T-helper 1 cell treated with Interleukin-12 subunit alpha and Interleukin-12 subunit beta and Interleukin-4 antibody, amounts not matched to agents 30 μg/mL and 1 μg/mL, for 36 hours (primary cell): Measurements from ENCODE around the gene INHBA.
A peak's percentile ranks its signal among the peaks of the same experiment; 100 is the strongest.

Experiments used
- H3K27ac Mint-ChIP-seq: one replicate; pipeline ENCODE4 v1.8.0; 2021; ENCODE audit warnings: mild to moderate bottlenecking, mixed read lengths
- H3K27me3 Mint-ChIP-seq: one replicate; pipeline ENCODE4 v1.8.0; 2021; ENCODE audit warnings: low read depth, mixed read lengths
- H3K36me3 Mint-ChIP-seq: one replicate; pipeline ENCODE4 v1.8.0; 2021; ENCODE audit warnings: low read depth, mixed read lengths
- H3K4me1 Mint-ChIP-seq: one replicate; pipeline ENCODE4 v1.8.0; 2021; ENCODE audit warnings: low read depth, mixed read lengths
- H3K4me3 Mint-ChIP-seq: one replicate; pipeline ENCODE4 v1.8.0; 2021; ENCODE audit warnings: mild to moderate bottlenecking, moderate library complexity, mixed read lengths
- H3K9me3 Mint-ChIP-seq: one replicate; pipeline ENCODE4 v1.8.0; 2021; ENCODE audit warnings: mixed read lengths

The INHBA gene

DNA sequence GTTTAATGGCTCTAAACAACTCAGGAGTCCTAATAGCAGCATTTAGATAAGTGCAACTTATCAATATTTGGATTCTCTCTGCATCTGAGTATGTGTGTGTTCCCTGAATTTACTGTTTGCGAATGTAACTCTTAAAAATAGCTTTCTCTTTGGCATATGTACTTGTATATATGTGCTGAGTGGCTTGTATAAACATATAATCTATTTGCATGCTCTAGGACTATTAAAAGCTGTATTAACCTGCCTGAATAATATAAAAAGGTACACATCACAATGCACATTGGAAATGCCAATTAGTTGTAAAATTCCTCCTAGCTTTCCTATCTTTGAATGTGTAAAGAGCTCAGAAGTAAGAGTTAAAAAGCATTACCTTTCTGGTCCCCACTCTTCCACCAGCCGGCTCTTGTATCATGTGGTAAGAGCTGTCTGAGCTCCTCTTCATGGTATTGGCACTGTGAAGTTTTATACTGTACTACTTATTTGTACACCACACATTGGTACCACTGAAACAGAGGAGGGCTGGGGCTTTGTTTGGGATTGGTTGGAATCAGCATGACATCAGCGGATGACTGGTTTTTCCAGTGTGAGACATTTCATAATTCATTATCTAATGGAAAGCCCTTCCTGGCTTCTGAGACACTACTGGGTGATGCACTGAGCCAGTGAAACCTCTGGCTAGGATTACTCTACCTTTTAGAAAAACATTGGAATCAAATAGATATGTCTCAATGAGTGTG lies at the start of gene INHBA:
Gene INHBA, minus strand, starts transcription at position 456 of the 737 bp plus-strand sequence. CDS start 2,716 bp downstream, outside the sequence.
- no peaks in the 10 kb centered on the region for H3K9me3 Mint-ChIP-seq
- peaks cover 74% of the 10 kb centered on the region for H3K27me3 Mint-ChIP-seq
- no peaks in the 10 kb centered on the region for H3K36me3 Mint-ChIP-seq
- no peak within 1 kb of the TSS for H3K4me3 Mint-ChIP-seq
- no peak within 1 kb of the TSS for H3K27ac Mint-ChIP-seq
- peaks cover 21% of the 10 kb centered on the region for H3K4me1 Mint-ChIP-seq

DNA sequence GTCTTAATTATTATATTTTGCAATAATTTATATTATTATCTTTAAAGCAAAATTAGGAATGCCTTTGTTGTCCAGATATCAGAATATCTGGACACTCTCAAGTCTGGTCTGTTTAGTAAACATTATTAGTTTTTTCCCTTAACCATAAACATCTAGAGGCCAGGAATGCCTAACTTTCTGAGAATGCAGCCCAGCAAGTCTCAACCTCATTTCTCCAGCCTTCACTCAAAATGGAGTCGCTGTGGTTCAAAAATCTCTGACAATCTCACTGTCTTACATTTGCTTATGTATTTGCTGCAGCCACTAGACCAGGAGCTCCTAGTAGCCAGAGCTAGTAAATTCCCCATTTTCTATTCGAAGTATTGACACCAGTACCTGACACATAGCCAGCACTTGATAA lies 49.7 kb upstream of the INHBA start:
- Mint-ChIP-seq H3K27me3 (no peaks in the 10 kb centered on the region), H3K27ac (no peak overlapping the region), H3K9me3 (peaks cover 26% of the 10 kb centered on the region), H3K36me3 (no peaks in the 10 kb centered on the region), H3K4me3 (no peak overlapping the region), H3K4me1 (no peaks in the 10 kb centered on the region)

DNA sequence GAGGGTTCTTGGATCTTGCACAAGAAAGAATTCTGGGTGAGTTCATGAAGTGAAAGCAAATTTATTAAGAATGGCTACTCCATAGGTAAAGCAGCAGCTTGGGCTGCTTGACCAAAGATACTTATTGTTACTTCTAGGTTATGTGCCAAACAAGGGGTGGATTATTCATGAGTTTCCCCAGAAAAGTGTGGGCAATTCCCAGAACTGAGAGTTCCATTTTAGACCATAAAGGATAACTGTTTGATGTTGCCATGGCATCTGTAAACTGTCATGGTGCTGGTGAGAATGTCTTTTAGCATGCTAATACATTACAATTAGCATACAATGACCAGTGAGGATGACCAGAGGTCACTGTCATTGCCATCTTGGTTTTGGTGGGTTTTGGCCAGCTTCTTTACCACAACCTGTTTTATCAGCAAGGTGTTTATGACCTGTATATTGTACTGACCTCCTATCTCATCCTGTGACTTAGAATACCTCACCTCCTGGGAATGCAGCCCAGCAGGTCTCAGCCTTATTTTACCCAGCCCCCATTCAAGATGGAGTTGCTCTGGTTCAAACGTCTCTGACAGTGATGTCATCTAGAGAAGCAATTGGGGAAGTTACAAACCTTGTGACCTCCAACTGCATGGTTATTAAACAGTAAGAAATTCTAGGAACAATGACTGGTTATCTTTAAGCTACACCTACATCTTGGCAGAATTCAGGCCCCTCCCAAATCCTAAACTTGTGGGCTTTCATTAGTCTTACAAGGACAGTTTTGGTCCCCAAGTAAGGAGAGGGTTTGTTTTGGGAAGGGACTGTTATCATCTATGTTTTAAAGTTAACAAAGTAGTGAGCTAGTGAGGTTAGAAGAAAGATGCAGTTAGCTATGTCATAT lies 48.0 kb upstream of the INHBA start:
- Mint-ChIP-seq H3K9me3 (peaks cover 16% of the 10 kb centered on the region), H3K27ac (no peak overlapping the region), H3K4me3 (no peak overlapping the region), H3K4me1 (no peaks in the 10 kb centered on the region), H3K27me3 (no peaks in the 10 kb centered on the region), H3K36me3 (no peaks in the 10 kb centered on the region)

DNA sequence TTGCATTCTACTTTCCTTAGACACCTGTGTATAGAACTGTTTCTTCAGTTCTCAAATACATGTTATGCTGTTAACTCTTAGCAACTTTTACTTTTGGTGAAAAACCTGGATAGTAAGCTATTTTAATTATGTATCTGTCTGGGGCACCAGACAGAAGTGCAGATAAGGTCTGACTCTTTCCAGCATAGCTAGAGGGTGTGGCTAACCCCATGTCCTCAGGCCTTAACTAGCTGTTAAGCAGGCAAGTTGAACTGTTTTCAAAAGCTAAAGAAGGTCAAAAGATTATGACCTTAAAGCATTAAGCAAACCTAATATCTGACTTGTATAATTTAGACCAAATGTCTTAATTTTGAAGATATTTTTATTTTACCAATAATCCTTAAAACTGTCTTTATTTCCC lies 45.1 kb upstream of the INHBA start:
- H3K4me1 Mint-ChIP-seq, result no peaks in the 10 kb centered on the region
- no peak overlapping the region for H3K4me3 Mint-ChIP-seq
- no peaks in the 10 kb centered on the region for H3K27me3 Mint-ChIP-seq
- H3K9me3 Mint-ChIP-seq, result peaks cover 14% of the 10 kb centered on the region
- no peaks in the 10 kb centered on the region for H3K36me3 Mint-ChIP-seq
- no peak overlapping the region for H3K27ac Mint-ChIP-seq

DNA sequence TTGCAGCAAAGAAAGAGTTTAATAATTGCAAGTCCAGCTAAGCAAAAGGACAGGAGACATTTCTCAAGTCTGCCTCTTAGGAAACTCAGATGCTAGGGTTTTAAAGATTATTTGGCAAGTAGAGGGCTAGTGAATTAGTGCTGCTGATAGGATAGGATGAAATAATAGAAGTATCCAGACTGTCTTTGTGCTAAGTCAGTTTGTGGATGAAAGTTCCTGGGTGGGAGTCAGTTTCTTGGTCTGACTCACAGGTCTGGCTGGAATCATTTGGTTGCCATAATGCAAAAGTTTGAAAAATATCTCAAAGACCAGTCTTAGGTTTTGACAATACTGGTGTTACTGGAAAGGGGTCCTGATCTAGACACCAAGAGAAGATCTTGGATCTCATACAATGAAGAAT lies 42.6 kb upstream of the INHBA start:
- no peak overlapping the region for H3K4me3 Mint-ChIP-seq
- no peaks in the 10 kb centered on the region for H3K36me3 Mint-ChIP-seq
- no peaks in the 10 kb centered on the region for H3K4me1 Mint-ChIP-seq
- no peak overlapping the region for H3K27ac Mint-ChIP-seq
- peaks cover 31% of the 10 kb centered on the region for H3K9me3 Mint-ChIP-seq
- no peaks in the 10 kb centered on the region for H3K27me3 Mint-ChIP-seq

DNA sequence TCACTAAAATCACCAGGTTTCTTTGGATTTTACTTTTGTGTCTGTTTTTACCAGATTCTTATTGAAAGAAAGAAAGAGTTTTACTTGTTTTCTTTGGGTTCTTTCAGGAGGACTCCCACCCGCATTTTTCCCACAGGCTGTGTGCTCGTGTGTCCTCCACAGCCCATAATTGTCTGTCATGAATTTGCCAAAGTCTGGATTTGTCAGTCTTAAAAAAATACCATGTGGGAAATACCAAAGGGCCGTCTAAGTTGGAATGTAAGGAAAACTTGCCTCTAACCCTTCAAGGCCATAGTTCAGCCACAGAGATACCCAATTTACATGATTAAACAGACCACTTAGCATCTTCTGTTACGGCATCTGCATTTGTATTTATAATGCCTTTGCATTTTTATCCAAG lies 41.3 kb upstream of the INHBA start:
- Mint-ChIP-seq H3K4me3 (no peak overlapping the region), H3K27ac (no peak overlapping the region), H3K4me1 (no peaks in the 10 kb centered on the region), H3K27me3 (no peaks in the 10 kb centered on the region), H3K36me3 (no peaks in the 10 kb centered on the region), H3K9me3 (peaks cover 31% of the 10 kb centered on the region)

DNA sequence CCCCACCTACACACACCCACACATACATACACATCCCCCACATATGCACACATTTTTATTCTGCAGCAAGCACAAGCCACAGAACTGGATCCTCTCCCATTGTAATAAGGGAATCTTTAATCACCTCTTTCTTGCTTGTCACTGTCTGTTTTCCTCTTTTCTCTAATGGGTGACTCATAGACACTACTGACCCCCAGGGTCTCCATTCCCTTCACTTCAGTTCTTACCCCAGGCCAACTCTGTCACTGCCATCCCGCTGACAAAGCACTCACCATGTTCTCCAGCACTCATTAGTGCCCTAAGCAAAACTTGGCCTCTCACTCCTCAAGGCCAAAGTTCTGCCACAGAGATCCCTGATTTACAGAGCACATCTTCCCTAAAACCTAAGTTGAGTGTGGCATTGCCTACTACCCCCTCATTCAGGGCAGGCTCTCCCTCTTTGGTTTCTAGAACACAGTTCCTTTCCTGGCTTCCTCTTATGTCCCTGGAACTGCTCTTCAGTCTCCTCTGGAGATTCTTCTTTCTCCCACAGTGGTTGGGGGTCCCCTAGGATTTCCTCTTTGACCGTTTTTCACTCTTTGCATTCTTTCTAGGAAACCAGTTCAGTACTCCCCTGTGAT lies 39.6 kb upstream of the INHBA start:
- H3K27ac Mint-ChIP-seq, result no peak overlapping the region
- H3K27me3 Mint-ChIP-seq, result no peaks in the 10 kb centered on the region
- peaks cover 31% of the 10 kb centered on the region for H3K9me3 Mint-ChIP-seq
- H3K4me1 Mint-ChIP-seq, result no peaks in the 10 kb centered on the region
- no peaks in the 10 kb centered on the region for H3K36me3 Mint-ChIP-seq
- H3K4me3 Mint-ChIP-seq, result no peak overlapping the region

DNA sequence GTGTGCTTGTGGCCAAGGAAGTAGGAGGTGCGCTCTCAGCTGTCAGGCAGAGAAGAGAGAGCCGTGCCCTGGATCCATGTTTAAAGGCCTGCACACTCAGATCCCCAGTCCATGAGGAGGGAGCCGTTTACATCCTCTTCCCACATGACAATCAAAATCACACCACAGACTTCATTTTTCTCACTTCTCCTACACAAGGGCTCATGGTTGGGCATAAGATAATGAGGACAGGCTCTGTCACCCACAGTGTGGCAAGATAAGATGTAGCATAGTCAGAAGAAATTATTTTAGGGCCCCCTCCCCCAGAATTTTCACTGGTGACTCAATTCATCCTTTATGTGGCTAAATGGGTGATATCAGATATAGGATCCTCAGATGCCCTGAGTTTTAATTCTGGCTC lies 35.9 kb upstream of the INHBA start:
- H3K27me3 Mint-ChIP-seq, result peaks cover 17% of the 10 kb centered on the region
- peaks cover 3% of the 10 kb centered on the region for H3K4me1 Mint-ChIP-seq
- H3K36me3 Mint-ChIP-seq, result peaks cover 2% of the 10 kb centered on the region
- peaks cover 26% of the 10 kb centered on the region for H3K9me3 Mint-ChIP-seq
- H3K4me3 Mint-ChIP-seq, result no peak overlapping the region
- no peak overlapping the region for H3K27ac Mint-ChIP-seq

DNA sequence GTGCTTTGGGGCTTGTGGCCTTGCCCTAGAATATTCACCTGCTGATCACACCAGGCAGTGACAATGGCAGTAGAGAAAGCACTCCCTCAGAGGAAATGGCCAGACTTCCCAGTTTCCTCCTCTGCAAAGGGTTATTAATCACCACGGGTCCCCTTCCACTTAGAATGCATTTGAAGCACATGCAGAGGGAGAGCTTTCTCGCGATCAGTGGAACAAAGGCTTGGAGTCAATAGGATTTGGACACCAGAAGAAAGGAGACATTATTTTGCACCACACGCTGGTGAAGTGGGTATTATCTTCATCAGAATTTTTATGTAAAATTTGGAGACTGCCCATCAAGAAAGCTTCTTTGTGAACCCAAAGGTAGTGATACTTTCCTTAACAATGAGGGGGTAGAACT lies 35.4 kb upstream of the INHBA start:
- peaks cover 21% of the 10 kb centered on the region for H3K27me3 Mint-ChIP-seq
- no peak overlapping the region for H3K4me3 Mint-ChIP-seq
- H3K36me3 Mint-ChIP-seq, result peaks cover 2% of the 10 kb centered on the region
- H3K4me1 Mint-ChIP-seq, result peaks cover 6% of the 10 kb centered on the region
- no peak overlapping the region for H3K27ac Mint-ChIP-seq
- H3K9me3 Mint-ChIP-seq, result peaks cover 21% of the 10 kb centered on the region

DNA sequence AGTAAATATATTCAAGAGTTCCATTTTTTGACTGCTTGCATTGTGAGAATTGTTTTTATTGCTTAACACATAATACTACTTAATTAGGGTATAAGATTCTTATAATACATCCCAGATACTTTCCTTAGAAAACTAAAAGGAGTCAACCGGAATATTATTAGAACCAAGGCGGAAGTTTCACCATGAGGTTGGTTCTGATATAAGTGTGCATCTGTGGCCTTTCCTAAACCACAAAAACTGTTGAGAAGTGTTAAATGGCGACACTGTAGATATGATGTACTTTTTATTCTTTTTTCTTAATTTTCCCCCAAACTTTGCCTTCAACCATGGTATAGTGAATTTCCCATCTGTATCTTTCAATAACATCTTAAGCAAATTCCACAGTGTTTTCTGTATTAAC lies 32.3 kb upstream of the INHBA start:
- Mint-ChIP-seq H3K4me1 (peaks cover 16% of the 10 kb centered on the region), H3K27ac (no peak overlapping the region), H3K27me3 (peaks cover 31% of the 10 kb centered on the region), H3K36me3 (peaks cover 2% of the 10 kb centered on the region), H3K4me3 (no peak overlapping the region), H3K9me3 (peaks cover 3% of the 10 kb centered on the region)

DNA sequence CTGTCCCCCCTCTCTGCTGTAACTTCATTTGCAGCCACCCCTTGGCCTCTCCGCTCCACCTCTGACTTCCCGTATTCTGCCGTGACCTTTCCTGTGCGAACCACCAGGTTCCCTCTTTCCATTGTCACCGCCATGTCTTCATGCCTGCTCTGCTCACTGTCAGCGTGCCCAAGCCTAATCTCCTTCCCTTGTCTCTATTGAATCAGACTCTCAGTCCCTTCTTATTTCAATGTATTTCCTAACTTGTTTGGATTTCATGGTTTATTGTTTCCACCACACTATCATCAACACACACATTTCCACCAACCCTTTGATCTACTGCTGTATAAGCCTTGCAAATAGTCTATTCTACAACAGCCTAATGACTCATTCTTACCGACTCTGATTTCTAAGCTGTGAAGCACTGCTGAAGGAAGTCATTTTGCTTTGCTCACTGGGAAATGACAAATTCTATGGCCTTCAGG lies 30.0 kb upstream of the INHBA start:
- peak overlapping the region; percentile 50 for H3K27ac Mint-ChIP-seq
- peak overlapping the region; percentile 39 for H3K4me3 Mint-ChIP-seq
- H3K27me3 Mint-ChIP-seq, result peaks cover 32% of the 10 kb centered on the region

DNA sequence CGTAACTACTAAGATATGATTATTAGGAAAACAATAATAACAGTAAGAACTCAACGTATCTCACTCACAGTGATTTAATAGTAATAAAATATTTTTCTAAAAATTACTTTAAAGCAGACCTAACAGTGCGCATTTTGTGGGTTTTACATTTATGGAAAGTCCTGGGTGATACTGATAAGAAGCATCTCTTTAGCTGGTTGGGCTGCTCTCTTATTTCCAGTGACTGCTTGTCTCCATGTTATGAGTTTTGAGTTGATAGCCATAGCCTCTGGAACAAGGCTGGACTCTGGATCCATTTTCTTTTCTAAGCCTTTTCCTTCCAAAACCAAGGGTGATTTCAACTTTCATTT lies 29.5 kb upstream of the INHBA start:
- Mint-ChIP-seq H3K27ac (no peak overlapping the region), H3K4me1 (peaks cover 16% of the 10 kb centered on the region), H3K27me3 (peaks cover 32% of the 10 kb centered on the region), H3K9me3 (peaks cover 6% of the 10 kb centered on the region), H3K36me3 (peaks cover 2% of the 10 kb centered on the region), H3K4me3 (no peak overlapping the region)

More for the DNA sequence above, 30.0 kb upstream of the INHBA start:
- Mint-ChIP-seq H3K4me1 (peaks cover 16% of the 10 kb centered on the region), H3K9me3 (peaks cover 6% of the 10 kb centered on the region), H3K36me3 (peaks cover 2% of the 10 kb centered on the region)

DNA sequence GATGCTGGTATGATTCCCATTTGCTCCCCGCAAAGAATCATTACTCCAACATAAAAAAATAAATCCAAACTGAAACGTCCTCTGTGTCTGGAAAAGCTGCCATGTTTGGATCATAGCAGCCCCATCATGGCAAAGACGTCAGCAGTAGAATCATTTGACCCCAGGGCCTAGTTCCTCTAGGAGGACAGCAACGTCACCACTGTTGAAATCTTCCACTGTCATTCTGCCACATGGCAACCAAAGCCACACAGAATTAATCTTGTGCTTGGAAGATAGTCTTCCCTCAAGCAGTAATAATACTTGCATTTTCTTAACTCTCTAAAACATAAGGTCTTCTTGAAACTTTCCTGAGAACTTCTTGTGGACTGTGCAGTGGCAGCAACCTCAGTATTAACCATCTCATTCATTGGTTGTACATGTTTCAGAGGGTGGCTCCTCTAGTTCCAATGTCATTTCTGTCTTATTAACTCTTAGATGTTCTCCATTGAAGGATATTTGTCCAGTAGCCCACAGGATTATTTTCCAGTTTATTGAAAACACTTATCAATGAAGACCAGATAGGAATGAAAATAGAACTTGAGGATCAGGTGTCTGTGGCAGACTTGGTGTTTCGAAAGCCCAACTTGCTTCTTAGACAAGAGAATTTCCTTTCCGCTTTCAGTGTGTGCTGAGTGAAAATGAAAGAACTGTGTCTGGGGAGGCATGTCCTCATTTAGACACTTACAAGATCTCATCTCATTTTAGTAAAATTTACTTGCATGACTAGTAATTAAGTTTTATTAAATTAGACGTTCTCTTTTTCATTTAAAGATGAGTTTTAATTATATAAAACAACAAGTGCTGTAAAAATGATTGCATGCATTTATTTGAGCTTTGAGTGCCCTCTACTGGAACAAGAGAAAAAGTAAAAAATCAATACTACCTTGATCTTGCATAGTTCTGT lies 28.9 kb upstream of the INHBA start:
- Mint-ChIP-seq H3K4me1 (peaks cover 16% of the 10 kb centered on the region), H3K27me3 (peaks cover 32% of the 10 kb centered on the region), H3K4me3 (no peak overlapping the region), H3K9me3 (peaks cover 6% of the 10 kb centered on the region), H3K27ac (no peak overlapping the region), H3K36me3 (peaks cover 2% of the 10 kb centered on the region)

DNA sequence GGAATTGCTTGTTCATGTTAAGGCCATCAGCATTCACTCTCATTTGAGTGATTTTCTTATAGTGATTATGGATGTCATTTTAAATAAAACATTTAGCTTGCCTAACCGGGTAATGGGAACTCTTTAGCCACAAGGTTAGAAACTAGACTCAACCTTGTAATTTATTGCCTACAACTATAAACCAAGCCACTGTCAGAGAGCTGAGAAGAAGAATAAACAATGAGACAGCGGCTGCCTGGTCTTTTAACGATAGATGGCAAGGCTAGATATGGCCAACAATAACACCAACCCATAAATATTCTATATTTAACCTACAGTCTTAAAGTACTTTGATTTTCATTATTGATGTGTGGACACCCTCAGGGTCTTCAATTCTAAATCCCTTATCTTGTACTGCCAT lies 27.8 kb upstream of the INHBA start:
- Mint-ChIP-seq H3K27me3 (peaks cover 22% of the 10 kb centered on the region), H3K27ac (no peak overlapping the region), H3K9me3 (peaks cover 5% of the 10 kb centered on the region), H3K36me3 (peaks cover 1% of the 10 kb centered on the region), H3K4me3 (no peak overlapping the region), H3K4me1 (peaks cover 16% of the 10 kb centered on the region)
